T-helper 1 cell (primary cell): ENCODE results near the gene ZNF732.
"Not testable (repeated sequence)": the region's sequence is repeated elsewhere in the genome, so short reads cannot be mapped to it uniquely, and the experiment has no call there.

Experiments used
- DNase-seq, 5 donors: peaks; one replicate each; pipeline ENCODE4 v3.0.0-alpha.2; 2012 to 2020

The ZNF732 gene

GRCh38 chr4:253936-254756, 51.1 kb downstream of the ZNF732 start:
- no peak for DNase-seq

GRCh38 chr4:252065-252601, 53.1 kb downstream of the ZNF732 start:
- DNase-seq: no peak

- DNase-seq: peak; percentile 7 to 55 (median 33)
Observed at GRCh38 chr4:244471-244870, 60.8 kb downstream of the ZNF732 start.

- DNase-seq: no peak
Observed at GRCh38 chr4:243426-243825, 61.8 kb downstream of the ZNF732 start.

- peak; percentile 26 to 79 (median 51) for DNase-seq
Observed at GRCh38 chr4:242121-242848, 63.0 kb downstream of the ZNF732 start.

- not testable (repeated sequence) for DNase-seq
Observed at GRCh38 chr4:241411-241810, 63.9 kb downstream of the ZNF732 start.

- no peak for DNase-seq
Observed at GRCh38 chr4:236028-236427, 69.2 kb downstream of the ZNF732 start.

GRCh38 chr4:234178-234577, 71.1 kb downstream of the ZNF732 start:
- DNase-seq: no peak

- no peak for DNase-seq
Observed at GRCh38 chr4:223913-224497, 81.3 kb downstream of the ZNF732 start.
